GM23338 (cell line): ENCODE measurements around the gene LAP3. TPM values are rescaled to one million over a fixed set of nuclear protein-coding genes. Genes with fewer than 3 reads are reported as not detected.

ENCODE experiments used
- ATAC-seq: fragments of 200-7000 bp; cut with Tn5 transposase; 3 replicates; pipeline ENCODE4 v1.9.1; 2020
- DNase-seq: peaks from one replicate; pipeline ENCODE4 v3.0.0-alpha.2; 2015; ENCODE audit warnings: low spot score
- H2AFZ ChIP-seq: fragments of 200-600 bp; sonication (generic); 2 replicates; pipeline ENCODE4 v1.8.0; 2016; ENCODE audit warnings: antibody characterized with exemption, mild to moderate bottlenecking, moderate library complexity
- H3F3A ChIP-seq: fragments of 200-600 bp; sonication (generic); replicated peaks from 2 replicates; pipeline ENCODE4 v1.8.0; 2017; ENCODE audit warnings: antibody characterized with exemption, mixed run types, low read depth
- H3K27ac ChIP-seq: fragments of 200-600 bp; sonication (generic); 2 replicates; pipeline ENCODE4 v1.6.1; 2016; ENCODE audit warnings: low read depth
- H3K27me3 ChIP-seq: fragments of 200-600 bp; sonication (generic); 2 replicates; pipeline ENCODE4 v1.8.0; 2016; ENCODE audit warnings: mild to moderate bottlenecking, mixed run types, moderate library complexity; ENCODE audit not compliant: insufficient read depth
- H3K36me3 ChIP-seq: fragments of 200-600 bp; sonication (generic); 2 replicates; pipeline ENCODE4 v1.8.0; 2016; ENCODE audit warnings: mild to moderate bottlenecking; ENCODE audit not compliant: insufficient read depth
- H3K4me1 ChIP-seq: fragments of 200-600 bp; sonication (generic); 2 replicates; pipeline ENCODE4 v1.8.0; 2016; ENCODE audit warnings: mild to moderate bottlenecking, moderate library complexity; ENCODE audit not compliant: insufficient read depth
- H3K4me2 ChIP-seq: fragments of 200-600 bp; sonication (generic); 2 replicates; pipeline ENCODE4 v1.7.1; 2017; ENCODE audit warnings: mixed run types
- H3K4me3 ChIP-seq: fragments of 200-600 bp; sonication (generic); 2 replicates; pipeline ENCODE4 v1.6.1; 2016; ENCODE audit warnings: mixed run types
- H3K79me2 ChIP-seq: fragments of 200-600 bp; sonication (generic); replicated peaks from 2 replicates; pipeline ENCODE4 v1.8.0; 2017; ENCODE audit warnings: mild to moderate bottlenecking; ENCODE audit not compliant: insufficient read depth
- H3K9me2 ChIP-seq: fragments of 200-600 bp; sonication (generic); 2 replicates; pipeline ENCODE4 v1.8.0; 2017; ENCODE audit not compliant: insufficient read depth
- H4K20me1 ChIP-seq: fragments of 200-600 bp; sonication (generic); replicated peaks from 2 replicates; pipeline ENCODE4 v1.8.0; 2017; ENCODE audit warnings: mild to moderate bottlenecking; ENCODE audit not compliant: insufficient read depth
- H3K27ac Mint-ChIP-seq: 2 replicates; pipeline ENCODE4 v1.8.0; 2020; ENCODE audit warnings: inconsistent platforms, mild to moderate bottlenecking, moderate library complexity, mixed read lengths
- H3K27me3 Mint-ChIP-seq: 3 replicates; pipeline ENCODE4 v1.8.0; 2022; ENCODE audit warnings: low read depth, mild to moderate bottlenecking, moderate library complexity, mixed read lengths, inconsistent platforms; ENCODE audit not compliant: insufficient read depth, poor library complexity
- H3K36me3 Mint-ChIP-seq: 3 replicates; pipeline ENCODE4 v1.8.0; 2021; ENCODE audit warnings: low read depth, mild to moderate bottlenecking, inconsistent platforms, moderate library complexity, mixed read lengths
- H3K4me1 Mint-ChIP-seq: 3 replicates; pipeline ENCODE4 v1.8.0; 2020; ENCODE audit warnings: mild to moderate bottlenecking, inconsistent platforms, mixed read lengths
- H3K4me3 Mint-ChIP-seq: 3 replicates; pipeline ENCODE4 v1.8.0; 2021; ENCODE audit warnings: moderate library complexity, mild to moderate bottlenecking, inconsistent platforms, mixed read lengths
- H3K9me3 Mint-ChIP-seq: 3 replicates; pipeline ENCODE4 v1.8.0; 2020; ENCODE audit warnings: moderate library complexity, mild to moderate bottlenecking, inconsistent platforms, mixed read lengths
- CREB1 ChIP-seq: fragments of 250-450 bp; sonication (Bioruptor Pico); IDR thresholded peaks from 2 replicates; pipeline ENCODE4 v1.5.0; 2020; ENCODE audit warnings: low read depth, mild to moderate bottlenecking, moderate library complexity
- EZH2 ChIP-seq: fragments of 200-600 bp; sonication (generic); IDR thresholded peaks from one replicate; pipeline ENCODE4 v1.8.0; 2017; ENCODE audit warnings: antibody characterized with exemption, mild to moderate bottlenecking, low read depth; ENCODE audit not compliant: unreplicated experiment
- EZH2phosphoT487 ChIP-seq: fragments of 200-600 bp; sonication (generic); IDR thresholded peaks from one replicate; pipeline ENCODE4 v1.8.1; 2018; ENCODE audit warnings: antibody characterized with exemption; ENCODE audit not compliant: unreplicated experiment
- JUNB ChIP-seq: IDR thresholded peaks from one replicate; pipeline ENCODE4 v1.6.1; 2016; ENCODE audit warnings: antibody characterized with exemption; ENCODE audit not compliant: unreplicated experiment
- ZNF114 ChIP-seq: fragments of 250-450 bp; sonication (Bioruptor Pico); IDR thresholded peaks from 2 replicates; pipeline ENCODE4 v1.5.0; 2020; ENCODE audit warnings: mild to moderate bottlenecking, moderate library complexity
- polyA plus RNA-seq: library from polyadenylated mRNA; unstranded; fragments of >200 nt; fragmentation: Nextera tagmentation; extraction: Ambion mirVana; gene quantifications from 2 replicates; pipeline ENCODE4 v1.2.1, GENCODE V29; 2016
- total RNA-seq: library from RNA; depleted of rRNA; stranded (reverse); fragments of >200 nt; shearing (Covaris generic); gene quantifications from 2 replicates; pipeline ENCODE4 v1.2.3, GENCODE V29; 2014
- TF ChIP-seq, protein P1 (sequence below): IDR thresholded peaks from one replicate; pipeline ENCODE4 v1.6.1; 2018; ENCODE audit warnings: antibody characterized with exemption; ENCODE audit not compliant: unreplicated experiment
- TF ChIP-seq, protein P2 (sequence below): fragments of 250-450 bp; sonication (Bioruptor Pico); IDR thresholded peaks from 2 replicates; pipeline ENCODE4 v1.5.0; 2020; ENCODE audit warnings: mild to moderate bottlenecking, moderate library complexity
- TF ChIP-seq, protein P3 (sequence below), 2 experiments: fragments of 200-600 bp in 1 of 2; sonication (generic) in 1 of 2; conservative IDR thresholded peaks; 2 replicates each; pipeline versions ENCODE4 v1.5.1 to v1.6.1; 2016 to 2017; ENCODE audit warnings: antibody characterized with exemption in 2 of 2, low read depth in 2 of 2, mild to moderate bottlenecking in 2 of 2, moderate library complexity in 1 of 2

LAP3 gene
- total and polyA plus RNA-seq, 2 experiments from 2014 or later: 28.6 to 63.6 TPM

DNA sequence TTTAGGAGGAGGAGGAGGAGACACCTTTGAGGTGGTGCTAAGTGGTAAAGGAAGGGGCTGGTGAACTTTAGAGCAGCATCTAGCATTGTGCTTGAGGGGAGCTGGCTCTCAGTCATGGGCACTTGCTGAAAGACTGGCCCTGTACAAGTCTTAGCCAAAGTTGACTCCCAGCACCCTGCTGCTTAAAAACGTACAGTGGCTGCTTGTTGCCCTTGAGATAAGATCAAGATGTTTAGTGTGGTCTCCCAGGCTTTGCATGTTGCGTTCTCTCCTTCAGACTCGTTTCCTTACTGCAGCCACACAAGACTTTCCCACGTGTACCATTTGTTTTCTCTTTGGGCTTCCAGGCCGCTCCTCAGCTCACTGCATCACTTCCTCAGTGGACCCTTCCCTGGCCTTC lies 39.3 kb downstream of the LAP3 start:
- no peak overlapping the region for H3K27ac ChIP-seq
- Mint-ChIP-seq H3K9me3 (no peaks in the 10 kb centered on the region; the same call in 2 of the 3 replicates), H3K4me3 (peak overlapping the region; percentile 63), H3K36me3 (peaks cover 44% of the 10 kb centered on the region), H3K4me1 (peaks cover 18% of the 10 kb centered on the region), H3K27me3 (peaks cover 15% of the 10 kb centered on the region), H3K27ac (no peak overlapping the region)
- ATAC-seq: no peak
- H4K20me1 ChIP-seq: peaks cover 40% of the 10 kb centered on the region
- TF ChIP-seq JUNB: no peak
- no peak for TF ChIP-seq EZH2phosphoT487
- no peak for TF ChIP-seq ZNF114
- no peak for TF ChIP-seq EZH2
- TF ChIP-seq, protein P1, sequence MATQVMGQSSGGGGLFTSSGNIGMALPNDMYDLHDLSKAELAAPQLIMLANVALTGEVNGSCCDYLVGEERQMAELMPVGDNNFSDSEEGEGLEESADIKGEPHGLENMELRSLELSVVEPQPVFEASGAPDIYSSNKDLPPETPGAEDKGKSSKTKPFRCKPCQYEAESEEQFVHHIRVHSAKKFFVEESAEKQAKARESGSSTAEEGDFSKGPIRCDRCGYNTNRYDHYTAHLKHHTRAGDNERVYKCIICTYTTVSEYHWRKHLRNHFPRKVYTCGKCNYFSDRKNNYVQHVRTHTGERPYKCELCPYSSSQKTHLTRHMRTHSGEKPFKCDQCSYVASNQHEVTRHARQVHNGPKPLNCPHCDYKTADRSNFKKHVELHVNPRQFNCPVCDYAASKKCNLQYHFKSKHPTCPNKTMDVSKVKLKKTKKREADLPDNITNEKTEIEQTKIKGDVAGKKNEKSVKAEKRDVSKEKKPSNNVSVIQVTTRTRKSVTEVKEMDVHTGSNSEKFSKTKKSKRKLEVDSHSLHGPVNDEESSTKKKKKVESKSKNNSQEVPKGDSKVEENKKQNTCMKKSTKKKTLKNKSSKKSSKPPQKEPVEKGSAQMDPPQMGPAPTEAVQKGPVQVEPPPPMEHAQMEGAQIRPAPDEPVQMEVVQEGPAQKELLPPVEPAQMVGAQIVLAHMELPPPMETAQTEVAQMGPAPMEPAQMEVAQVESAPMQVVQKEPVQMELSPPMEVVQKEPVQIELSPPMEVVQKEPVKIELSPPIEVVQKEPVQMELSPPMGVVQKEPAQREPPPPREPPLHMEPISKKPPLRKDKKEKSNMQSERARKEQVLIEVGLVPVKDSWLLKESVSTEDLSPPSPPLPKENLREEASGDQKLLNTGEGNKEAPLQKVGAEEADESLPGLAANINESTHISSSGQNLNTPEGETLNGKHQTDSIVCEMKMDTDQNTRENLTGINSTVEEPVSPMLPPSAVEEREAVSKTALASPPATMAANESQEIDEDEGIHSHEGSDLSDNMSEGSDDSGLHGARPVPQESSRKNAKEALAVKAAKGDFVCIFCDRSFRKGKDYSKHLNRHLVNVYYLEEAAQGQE: no peak
- TF ChIP-seq CREB1: no peak
- H3K27me3 ChIP-seq: no peaks in the 10 kb centered on the region
- peak overlapping the region; percentile 96 for H3K4me2 ChIP-seq
- peaks cover 20% of the 10 kb centered on the region for H3K36me3 ChIP-seq
- 0 out of 2 replicates have a peak overlapping the region, but pooled peaks have one; percentile 95 for H3K4me3 ChIP-seq
- peaks cover 10% of the 10 kb centered on the region; the same call in 1 of the 2 replicates for H3K4me1 ChIP-seq
- H3K9me2 ChIP-seq: no peaks in the 10 kb centered on the region
- H3K79me2 ChIP-seq: peaks cover 58% of the 10 kb centered on the region
- no peak overlapping the region for H2AFZ ChIP-seq
- no peaks in the 10 kb centered on the region for H3F3A ChIP-seq
- DNase-seq: no peak

DNA sequence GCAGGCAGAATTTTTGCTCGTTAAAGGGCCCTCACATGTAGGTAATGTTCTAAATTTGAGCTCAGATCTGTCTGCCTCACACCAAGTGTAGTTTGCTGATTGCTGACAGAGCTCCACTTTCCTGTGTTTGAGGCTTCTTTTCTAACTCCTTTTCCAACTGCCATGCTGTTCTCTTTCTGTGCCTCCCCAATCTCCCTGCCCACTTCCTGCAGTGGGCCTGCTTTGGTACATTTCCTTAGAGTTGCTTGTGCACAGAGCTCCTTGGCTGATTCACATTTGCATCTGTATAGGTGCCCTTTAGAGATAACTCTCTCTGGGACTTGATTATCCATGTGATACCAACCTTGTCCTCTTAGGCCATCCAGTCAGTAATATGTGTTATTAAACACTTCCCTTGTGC lies 41.9 kb downstream of the LAP3 start:
- no peaks in the 10 kb centered on the region for H3K9me2 ChIP-seq
- no peak overlapping the region for H3K4me2 ChIP-seq
- no peaks in the 10 kb centered on the region for H3F3A ChIP-seq
- peaks cover 63% of the 10 kb centered on the region for H3K79me2 ChIP-seq
- Mint-ChIP-seq H3K27me3 (peaks cover 13% of the 10 kb centered on the region), H3K4me1 (peaks cover 18% of the 10 kb centered on the region), H3K4me3 (no peak overlapping the region; the same call in 2 of the 3 replicates), H3K9me3 (no peaks in the 10 kb centered on the region), H3K27ac (peak overlapping the region; percentile 69; the same call in 1 of the 2 replicates), H3K36me3 (peaks cover 71% of the 10 kb centered on the region)
- H3K36me3 ChIP-seq: peaks cover 44% of the 10 kb centered on the region
- peaks cover 10% of the 10 kb centered on the region; the same call in 1 of the 2 replicates for H3K4me1 ChIP-seq
- H4K20me1 ChIP-seq: peaks cover 55% of the 10 kb centered on the region
- ATAC-seq: no peak
- no peak for DNase-seq
- no peak overlapping the region for H3K27ac ChIP-seq
- no peak overlapping the region for H3K4me3 ChIP-seq
- H3K27me3 ChIP-seq: no peaks in the 10 kb centered on the region
- no peak overlapping the region for H2AFZ ChIP-seq
- TF ChIP-seq, protein P2, sequence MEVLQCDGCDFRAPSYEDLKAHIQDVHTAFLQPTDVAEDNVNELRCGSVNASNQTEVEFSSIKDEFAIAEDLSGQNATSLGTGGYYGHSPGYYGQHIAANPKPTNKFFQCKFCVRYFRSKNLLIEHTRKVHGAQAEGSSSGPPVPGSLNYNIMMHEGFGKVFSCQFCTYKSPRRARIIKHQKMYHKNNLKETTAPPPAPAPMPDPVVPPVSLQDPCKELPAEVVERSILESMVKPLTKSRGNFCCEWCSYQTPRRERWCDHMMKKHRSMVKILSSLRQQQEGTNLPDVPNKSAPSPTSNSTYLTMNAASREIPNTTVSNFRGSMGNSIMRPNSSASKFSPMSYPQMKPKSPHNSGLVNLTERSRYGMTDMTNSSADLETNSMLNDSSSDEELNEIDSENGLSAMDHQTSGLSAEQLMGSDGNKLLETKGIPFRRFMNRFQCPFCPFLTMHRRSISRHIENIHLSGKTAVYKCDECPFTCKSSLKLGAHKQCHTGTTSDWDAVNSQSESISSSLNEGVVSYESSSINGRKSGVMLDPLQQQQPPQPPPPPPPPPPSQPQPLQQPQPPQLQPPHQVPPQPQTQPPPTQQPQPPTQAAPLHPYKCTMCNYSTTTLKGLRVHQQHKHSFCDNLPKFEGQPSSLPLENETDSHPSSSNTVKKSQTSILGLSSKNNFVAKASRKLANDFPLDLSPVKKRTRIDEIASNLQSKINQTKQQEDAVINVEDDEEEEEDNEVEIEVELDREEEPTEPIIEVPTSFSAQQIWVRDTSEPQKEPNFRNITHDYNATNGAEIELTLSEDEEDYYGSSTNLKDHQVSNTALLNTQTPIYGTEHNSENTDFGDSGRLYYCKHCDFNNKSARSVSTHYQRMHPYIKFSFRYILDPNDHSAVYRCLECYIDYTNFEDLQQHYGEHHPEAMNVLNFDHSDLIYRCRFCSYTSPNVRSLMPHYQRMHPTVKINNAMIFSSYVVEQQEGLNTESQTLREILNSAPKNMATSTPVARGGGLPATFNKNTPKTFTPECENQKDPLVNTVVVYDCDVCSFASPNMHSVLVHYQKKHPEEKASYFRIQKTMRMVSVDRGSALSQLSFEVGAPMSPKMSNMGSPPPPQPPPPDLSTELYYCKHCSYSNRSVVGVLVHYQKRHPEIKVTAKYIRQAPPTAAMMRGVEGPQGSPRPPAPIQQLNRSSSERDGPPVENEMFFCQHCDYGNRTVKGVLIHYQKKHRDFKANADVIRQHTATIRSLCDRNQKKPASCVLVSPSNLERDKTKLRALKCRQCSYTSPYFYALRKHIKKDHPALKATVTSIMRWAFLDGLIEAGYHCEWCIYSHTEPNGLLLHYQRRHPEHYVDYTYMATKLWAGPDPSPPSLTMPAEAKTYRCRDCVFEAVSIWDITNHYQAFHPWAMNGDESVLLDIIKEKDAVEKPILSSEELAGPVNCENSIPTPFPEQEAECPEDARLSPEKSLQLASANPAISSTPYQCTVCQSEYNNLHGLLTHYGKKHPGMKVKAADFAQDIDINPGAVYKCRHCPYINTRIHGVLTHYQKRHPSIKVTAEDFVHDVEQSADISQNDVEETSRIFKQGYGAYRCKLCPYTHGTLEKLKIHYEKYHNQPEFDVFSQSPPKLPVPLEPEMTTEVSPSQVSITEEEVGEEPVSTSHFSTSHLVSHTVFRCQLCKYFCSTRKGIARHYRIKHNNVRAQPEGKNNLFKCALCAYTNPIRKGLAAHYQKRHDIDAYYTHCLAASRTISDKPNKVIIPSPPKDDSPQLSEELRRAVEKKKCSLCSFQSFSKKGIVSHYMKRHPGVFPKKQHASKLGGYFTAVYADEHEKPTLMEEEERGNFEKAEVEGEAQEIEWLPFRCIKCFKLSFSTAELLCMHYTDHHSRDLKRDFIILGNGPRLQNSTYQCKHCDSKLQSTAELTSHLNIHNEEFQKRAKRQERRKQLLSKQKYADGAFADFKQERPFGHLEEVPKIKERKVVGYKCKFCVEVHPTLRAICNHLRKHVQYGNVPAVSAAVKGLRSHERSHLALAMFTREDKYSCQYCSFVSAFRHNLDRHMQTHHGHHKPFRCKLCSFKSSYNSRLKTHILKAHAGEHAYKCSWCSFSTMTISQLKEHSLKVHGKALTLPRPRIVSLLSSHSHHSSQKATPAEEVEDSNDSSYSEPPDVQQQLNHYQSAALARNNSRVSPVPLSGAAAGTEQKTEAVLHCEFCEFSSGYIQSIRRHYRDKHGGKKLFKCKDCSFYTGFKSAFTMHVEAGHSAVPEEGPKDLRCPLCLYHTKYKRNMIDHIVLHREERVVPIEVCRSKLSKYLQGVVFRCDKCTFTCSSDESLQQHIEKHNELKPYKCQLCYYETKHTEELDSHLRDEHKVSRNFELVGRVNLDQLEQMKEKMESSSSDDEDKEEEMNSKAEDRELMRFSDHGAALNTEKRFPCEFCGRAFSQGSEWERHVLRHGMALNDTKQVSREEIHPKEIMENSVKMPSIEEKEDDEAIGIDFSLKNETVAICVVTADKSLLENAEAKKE (CRISPR knock-in tag): no peak
- TF ChIP-seq, protein P3, sequence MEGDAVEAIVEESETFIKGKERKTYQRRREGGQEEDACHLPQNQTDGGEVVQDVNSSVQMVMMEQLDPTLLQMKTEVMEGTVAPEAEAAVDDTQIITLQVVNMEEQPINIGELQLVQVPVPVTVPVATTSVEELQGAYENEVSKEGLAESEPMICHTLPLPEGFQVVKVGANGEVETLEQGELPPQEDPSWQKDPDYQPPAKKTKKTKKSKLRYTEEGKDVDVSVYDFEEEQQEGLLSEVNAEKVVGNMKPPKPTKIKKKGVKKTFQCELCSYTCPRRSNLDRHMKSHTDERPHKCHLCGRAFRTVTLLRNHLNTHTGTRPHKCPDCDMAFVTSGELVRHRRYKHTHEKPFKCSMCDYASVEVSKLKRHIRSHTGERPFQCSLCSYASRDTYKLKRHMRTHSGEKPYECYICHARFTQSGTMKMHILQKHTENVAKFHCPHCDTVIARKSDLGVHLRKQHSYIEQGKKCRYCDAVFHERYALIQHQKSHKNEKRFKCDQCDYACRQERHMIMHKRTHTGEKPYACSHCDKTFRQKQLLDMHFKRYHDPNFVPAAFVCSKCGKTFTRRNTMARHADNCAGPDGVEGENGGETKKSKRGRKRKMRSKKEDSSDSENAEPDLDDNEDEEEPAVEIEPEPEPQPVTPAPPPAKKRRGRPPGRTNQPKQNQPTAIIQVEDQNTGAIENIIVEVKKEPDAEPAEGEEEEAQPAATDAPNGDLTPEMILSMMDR (conservative IDR thresholded peaks at IDR 0.05; ENCODE audit: low read depth in 2 of 2): no peak
